Nephron (organoid): ENCODE data around the gene PNCK.

Experiments used
- H3K27ac Mint-ChIP-seq, 3 experiments: 2 replicates each; pipeline ENCODE4 v1.8.0; 2020; ENCODE audit warnings: mixed read lengths in 3 of 3, mild to moderate bottlenecking in 2 of 3, moderate library complexity in 1 of 3
- H3K27me3 Mint-ChIP-seq: 2 replicates; pipeline ENCODE4 v1.8.0; 2021; ENCODE audit warnings: low read depth, mild to moderate bottlenecking, moderate library complexity, mixed read lengths
- H3K36me3 Mint-ChIP-seq: 2 replicates; pipeline ENCODE4 v1.8.0; 2020; ENCODE audit warnings: low read depth, mixed read lengths
- H3K4me1 Mint-ChIP-seq: 2 replicates; pipeline ENCODE4 v1.8.0; 2020; ENCODE audit warnings: mixed read lengths
- H3K4me3 Mint-ChIP-seq, 3 experiments: 2 replicates each; pipeline ENCODE4 v1.8.0; 2020; ENCODE audit warnings: mild to moderate bottlenecking in 3 of 3, mixed read lengths in 3 of 3, moderate library complexity in 2 of 3
- H3K9me3 Mint-ChIP-seq: 2 replicates; pipeline ENCODE4 v1.8.0; 2020; ENCODE audit warnings: mixed read lengths
- CTCF ChIP-seq, 3 experiments: fragments of 200-600 bp; sonication (generic); IDR thresholded peaks; one replicate each; pipeline ENCODE4 v1.5.0; 2021; ENCODE audit warnings: antibody characterized with exemption in 3 of 3; ENCODE audit not compliant: unreplicated experiment in 3 of 3

The PNCK gene

GRCh38 chrX:153689654-153690465, 16.2 kb upstream of the PNCK start:
- Mint-ChIP-seq H3K4me1 (peaks cover 7% of the 10 kb centered on the region), H3K4me3 (peak overlapping the region; percentile 68 to 80 (median 79)), H3K27ac (no peak overlapping the region), H3K9me3 (peaks cover 6% of the 10 kb centered on the region), H3K27me3 (no peaks in the 10 kb centered on the region), H3K36me3 (no peaks in the 10 kb centered on the region)
- TF ChIP-seq CTCF (IDR thresholded peaks at IDR 0.05; ENCODE audit: unreplicated experiment in 3 of 3), result peak in 1 of 3 experiments; percentile 36

- peaks cover 7% of the 10 kb centered on the region for H3K4me1 Mint-ChIP-seq
- no peak for TF ChIP-seq CTCF (IDR thresholded peaks at IDR 0.05; ENCODE audit: unreplicated experiment in 3 of 3)
- no peaks in the 10 kb centered on the region for H3K27me3 Mint-ChIP-seq
- no peaks in the 10 kb centered on the region for H3K36me3 Mint-ChIP-seq
- peaks cover 6% of the 10 kb centered on the region for H3K9me3 Mint-ChIP-seq
- peak overlapping the region; percentile 68 to 79 (median 77) for H3K4me3 Mint-ChIP-seq
- no peak overlapping the region for H3K27ac Mint-ChIP-seq
Measured at GRCh38 chrX:153688911-153689590, 15.4 kb upstream of the PNCK start.

- H3K4me1 Mint-ChIP-seq, result peaks cover 7% of the 10 kb centered on the region
- H3K4me3 Mint-ChIP-seq, result no peak overlapping the region
- H3K36me3 Mint-ChIP-seq, result no peaks in the 10 kb centered on the region
Measured at GRCh38 chrX:153688506-153688905, 14.9 kb upstream of the PNCK start.

GRCh38 chrX:153688071-153688470, 14.5 kb upstream of the PNCK start:
- no peaks in the 10 kb centered on the region for H3K36me3 Mint-ChIP-seq
- no peak overlapping the region for H3K27ac Mint-ChIP-seq
- no peaks in the 10 kb centered on the region for H3K27me3 Mint-ChIP-seq
- no peak overlapping the region for H3K4me3 Mint-ChIP-seq
- peaks cover 9% of the 10 kb centered on the region for H3K9me3 Mint-ChIP-seq
- no peak for TF ChIP-seq CTCF (IDR thresholded peaks at IDR 0.05; ENCODE audit: unreplicated experiment in 3 of 3)
- H3K4me1 Mint-ChIP-seq, result peaks cover 7% of the 10 kb centered on the region

More at GRCh38 chrX:153688506-153688905, 14.9 kb upstream of the PNCK start:
- H3K27me3 Mint-ChIP-seq, result no peaks in the 10 kb centered on the region
- no peak for TF ChIP-seq CTCF (IDR thresholded peaks at IDR 0.05; ENCODE audit: unreplicated experiment in 3 of 3)
- peaks cover 9% of the 10 kb centered on the region for H3K9me3 Mint-ChIP-seq
- no peak overlapping the region for H3K27ac Mint-ChIP-seq

DNA sequence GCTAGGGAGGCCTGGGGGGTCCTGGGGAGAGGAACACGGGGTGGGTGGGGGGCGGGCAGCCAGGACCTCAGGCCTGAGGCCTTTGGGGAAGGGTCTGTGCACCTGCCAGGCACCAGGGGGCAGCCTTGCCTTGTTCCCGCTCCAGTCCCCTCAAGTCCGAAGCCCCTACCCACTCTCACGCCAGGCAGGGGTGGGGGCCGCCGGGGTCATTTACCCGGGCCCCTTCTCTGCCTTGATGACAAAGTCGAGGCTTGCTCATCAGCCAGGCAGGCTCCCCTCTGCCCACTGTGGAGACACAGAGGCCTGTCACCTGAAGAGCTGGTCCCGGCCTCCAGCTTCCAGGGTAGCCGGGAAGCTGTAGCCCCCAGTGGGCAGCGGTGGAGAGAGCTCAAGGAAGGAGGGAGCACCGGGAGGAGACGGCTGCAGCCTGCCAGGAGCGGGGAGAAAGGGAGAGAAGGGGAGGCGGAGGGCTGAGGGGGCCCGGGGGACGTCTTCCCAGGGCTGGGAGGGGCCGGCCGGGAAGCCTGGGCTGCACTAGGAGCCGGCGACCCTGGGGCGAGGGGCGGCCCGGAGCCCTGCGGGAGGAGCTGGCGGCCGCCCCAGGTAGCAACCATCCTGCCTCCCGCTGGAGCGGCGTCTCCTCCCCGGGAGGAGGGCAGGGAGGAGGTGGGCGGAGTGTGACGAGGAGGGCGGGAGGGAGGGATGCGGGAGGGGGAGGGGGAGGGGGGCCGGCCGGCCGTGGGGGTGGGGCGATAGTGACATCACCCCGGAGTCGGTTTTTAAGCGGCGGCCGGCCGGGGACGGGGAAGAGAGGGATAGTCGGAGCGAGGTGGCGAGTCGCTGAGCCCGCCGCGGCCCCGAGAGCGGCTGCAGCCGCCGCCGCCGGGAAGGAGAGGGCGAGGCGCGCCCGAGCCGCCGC, 13.8 kb upstream of the PNCK start, which contains the start of gene SLC6A8:
TSS of gene SLC6A8 (plus strand) at position 806 of the 919 bp plus-strand sequence. CDS start 649 bp downstream, outside the sequence.
- H3K27ac Mint-ChIP-seq, result peak within 1 kb of the TSS; percentile 84 to 95 (median 92)
- peaks cover 7% of the 10 kb centered on the region for H3K4me1 Mint-ChIP-seq
- H3K27me3 Mint-ChIP-seq, result peaks cover 3% of the 10 kb centered on the region
- peaks cover 14% of the 10 kb centered on the region for H3K9me3 Mint-ChIP-seq
- H3K4me3 Mint-ChIP-seq, result peak within 1 kb of the TSS; percentile 69 to 81 (median 76)
- TF ChIP-seq CTCF (IDR thresholded peaks at IDR 0.05; ENCODE audit: unreplicated experiment in 3 of 3), result peak; percentile 30 to 47 (median 37)
- no peaks in the 10 kb centered on the region for H3K36me3 Mint-ChIP-seq
